ENCODE measurements around the gene AURKAIP1. TPM values are rescaled to one million over a fixed set of nuclear protein-coding genes. Genes with fewer than 3 reads are reported as not detected.

AURKAIP1 gene
- total and polyA plus RNA-seq, 9 of the 15 experiments (the other 6 are each of a cell fraction or from before 2014, with no cell fraction given): 7.8 to 478 (median 92.0) TPM

DNA sequence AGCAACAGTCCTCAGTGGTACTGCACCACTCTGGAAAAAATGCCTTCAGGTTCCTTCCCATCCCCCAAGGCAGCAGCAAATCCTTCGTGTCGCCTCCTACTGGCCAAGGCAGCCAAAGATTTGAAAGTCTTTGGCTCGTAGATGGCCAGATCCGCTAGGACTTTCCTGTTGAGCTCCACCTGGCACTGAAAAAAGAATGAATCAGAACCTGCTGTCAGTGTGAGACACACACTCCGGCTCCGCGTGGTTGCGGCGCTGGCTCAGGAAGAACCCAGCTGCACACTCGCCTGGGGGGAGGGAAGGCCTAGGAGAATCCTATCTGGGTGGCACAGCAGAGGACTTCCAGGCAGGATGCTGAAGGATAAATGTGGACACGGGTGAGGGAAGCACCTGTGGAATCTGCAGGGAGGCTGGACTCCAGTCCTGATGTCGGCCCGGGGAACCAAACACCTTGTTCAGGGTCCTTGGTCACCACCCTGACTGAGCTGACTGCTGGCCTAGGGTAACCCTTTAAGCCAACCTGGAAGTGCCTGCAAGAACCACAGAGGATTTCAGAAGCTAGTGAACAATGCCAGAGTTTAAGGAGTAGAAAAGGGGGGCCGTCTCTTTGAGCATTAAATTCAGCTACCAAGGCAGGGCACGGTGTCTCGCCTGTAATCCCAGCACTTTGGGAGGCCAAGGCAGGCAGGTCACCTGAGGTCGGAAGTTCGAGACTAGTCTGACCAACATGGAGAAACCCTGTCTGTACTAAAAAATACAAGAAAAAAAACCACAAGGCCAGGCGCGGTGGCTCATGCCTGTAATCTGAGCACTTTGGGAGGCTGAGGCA lies 27.3 kb upstream of the AURKAIP1 start (continued):
- TF ChIP-seq YY1 (IDR thresholded peaks at IDR 0.05; ENCODE audit: borderline replicate concordance in 1 of 3, control insufficient read depth in 1 of 3, extremely low read depth in 1 of 3, insufficient read depth in 3 of 3, insufficient read length in 1 of 3, insufficient replicate concordance in 2 of 3, low read depth in 1 of 3, low read length in 2 of 3) (peak in 1 of 3 experiments; percentile 58), LCOR (CRISPR knock-in tag; IDR thresholded peaks at IDR 0.05) (no peak), RNF2 (IDR thresholded peaks at IDR 0.05) (no peak), ETV5 (CRISPR knock-in tag; IDR thresholded peaks at IDR 0.05; ENCODE audit: low read depth) (0 out of 2 replicates have a peak, but pooled peaks have one; percentile 26), HDAC1 (IDR thresholded peaks at IDR 0.05) (no peak), FOXJ3 (CRISPR knock-in tag; IDR thresholded peaks at IDR 0.05) (no peak), NCOA2 (IDR thresholded peaks at IDR 0.05; ENCODE audit: partially characterized antibody in 2 of 2) (no peak), MYBL2 (IDR thresholded peaks at IDR 0.05; ENCODE audit: low read depth) (no peak), MYBL2 (CRISPR knock-in tag; IDR thresholded peaks at IDR 0.05; ENCODE audit: borderline replicate concordance) (no peak), FOXM1 (IDR thresholded peaks at IDR 0.05; ENCODE audit: low read depth) (no peak), FOXM1 (CRISPR knock-in tag; IDR thresholded peaks at IDR 0.05; ENCODE audit: low read depth) (no peak), CAMTA2 (CRISPR knock-in tag; conservative IDR thresholded peaks at IDR 0.05) (no peak), KAT7 (CRISPR knock-in tag; IDR thresholded peaks at IDR 0.05; ENCODE audit: borderline replicate concordance) (no peak)
- TF ChIP-seq, protein P1, sequence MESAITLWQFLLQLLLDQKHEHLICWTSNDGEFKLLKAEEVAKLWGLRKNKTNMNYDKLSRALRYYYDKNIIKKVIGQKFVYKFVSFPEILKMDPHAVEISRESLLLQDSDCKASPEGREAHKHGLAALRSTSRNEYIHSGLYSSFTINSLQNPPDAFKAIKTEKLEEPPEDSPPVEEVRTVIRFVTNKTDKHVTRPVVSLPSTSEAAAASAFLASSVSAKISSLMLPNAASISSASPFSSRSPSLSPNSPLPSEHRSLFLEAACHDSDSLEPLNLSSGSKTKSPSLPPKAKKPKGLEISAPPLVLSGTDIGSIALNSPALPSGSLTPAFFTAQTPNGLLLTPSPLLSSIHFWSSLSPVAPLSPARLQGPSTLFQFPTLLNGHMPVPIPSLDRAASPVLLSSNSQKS (CRISPR knock-in tag; IDR thresholded peaks at IDR 0.05): no peak
- TF ChIP-seq, protein P2, sequence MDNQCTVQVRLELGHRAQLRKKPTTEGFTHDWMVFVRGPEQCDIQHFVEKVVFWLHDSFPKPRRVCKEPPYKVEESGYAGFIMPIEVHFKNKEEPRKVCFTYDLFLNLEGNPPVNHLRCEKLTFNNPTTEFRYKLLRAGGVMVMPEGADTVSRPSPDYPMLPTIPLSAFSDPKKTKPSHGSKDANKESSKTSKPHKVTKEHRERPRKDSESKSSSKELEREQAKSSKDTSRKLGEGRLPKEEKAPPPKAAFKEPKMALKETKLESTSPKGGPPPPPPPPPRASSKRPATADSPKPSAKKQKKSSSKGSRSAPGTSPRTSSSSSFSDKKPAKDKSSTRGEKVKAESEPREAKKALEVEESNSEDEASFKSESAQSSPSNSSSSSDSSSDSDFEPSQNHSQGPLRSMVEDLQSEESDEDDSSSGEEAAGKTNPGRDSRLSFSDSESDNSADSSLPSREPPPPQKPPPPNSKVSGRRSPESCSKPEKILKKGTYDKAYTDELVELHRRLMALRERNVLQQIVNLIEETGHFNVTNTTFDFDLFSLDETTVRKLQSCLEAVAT (IDR thresholded peaks at IDR 0.05): no peak
- TF ChIP-seq, protein P3, sequence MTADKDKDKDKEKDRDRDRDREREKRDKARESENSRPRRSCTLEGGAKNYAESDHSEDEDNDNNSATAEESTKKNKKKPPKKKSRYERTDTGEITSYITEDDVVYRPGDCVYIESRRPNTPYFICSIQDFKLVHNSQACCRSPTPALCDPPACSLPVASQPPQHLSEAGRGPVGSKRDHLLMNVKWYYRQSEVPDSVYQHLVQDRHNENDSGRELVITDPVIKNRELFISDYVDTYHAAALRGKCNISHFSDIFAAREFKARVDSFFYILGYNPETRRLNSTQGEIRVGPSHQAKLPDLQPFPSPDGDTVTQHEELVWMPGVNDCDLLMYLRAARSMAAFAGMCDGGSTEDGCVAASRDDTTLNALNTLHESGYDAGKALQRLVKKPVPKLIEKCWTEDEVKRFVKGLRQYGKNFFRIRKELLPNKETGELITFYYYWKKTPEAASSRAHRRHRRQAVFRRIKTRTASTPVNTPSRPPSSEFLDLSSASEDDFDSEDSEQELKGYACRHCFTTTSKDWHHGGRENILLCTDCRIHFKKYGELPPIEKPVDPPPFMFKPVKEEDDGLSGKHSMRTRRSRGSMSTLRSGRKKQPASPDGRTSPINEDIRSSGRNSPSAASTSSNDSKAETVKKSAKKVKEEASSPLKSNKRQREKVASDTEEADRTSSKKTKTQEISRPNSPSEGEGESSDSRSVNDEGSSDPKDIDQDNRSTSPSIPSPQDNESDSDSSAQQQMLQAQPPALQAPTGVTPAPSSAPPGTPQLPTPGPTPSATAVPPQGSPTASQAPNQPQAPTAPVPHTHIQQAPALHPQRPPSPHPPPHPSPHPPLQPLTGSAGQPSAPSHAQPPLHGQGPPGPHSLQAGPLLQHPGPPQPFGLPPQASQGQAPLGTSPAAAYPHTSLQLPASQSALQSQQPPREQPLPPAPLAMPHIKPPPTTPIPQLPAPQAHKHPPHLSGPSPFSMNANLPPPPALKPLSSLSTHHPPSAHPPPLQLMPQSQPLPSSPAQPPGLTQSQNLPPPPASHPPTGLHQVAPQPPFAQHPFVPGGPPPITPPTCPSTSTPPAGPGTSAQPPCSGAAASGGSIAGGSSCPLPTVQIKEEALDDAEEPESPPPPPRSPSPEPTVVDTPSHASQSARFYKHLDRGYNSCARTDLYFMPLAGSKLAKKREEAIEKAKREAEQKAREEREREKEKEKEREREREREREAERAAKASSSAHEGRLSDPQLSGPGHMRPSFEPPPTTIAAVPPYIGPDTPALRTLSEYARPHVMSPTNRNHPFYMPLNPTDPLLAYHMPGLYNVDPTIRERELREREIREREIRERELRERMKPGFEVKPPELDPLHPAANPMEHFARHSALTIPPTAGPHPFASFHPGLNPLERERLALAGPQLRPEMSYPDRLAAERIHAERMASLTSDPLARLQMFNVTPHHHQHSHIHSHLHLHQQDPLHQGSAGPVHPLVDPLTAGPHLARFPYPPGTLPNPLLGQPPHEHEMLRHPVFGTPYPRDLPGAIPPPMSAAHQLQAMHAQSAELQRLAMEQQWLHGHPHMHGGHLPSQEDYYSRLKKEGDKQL (CRISPR knock-in tag; IDR thresholded peaks at IDR 0.05; ENCODE audit: borderline replicate concordance): no peak
- TF ChIP-seq, protein P4, sequence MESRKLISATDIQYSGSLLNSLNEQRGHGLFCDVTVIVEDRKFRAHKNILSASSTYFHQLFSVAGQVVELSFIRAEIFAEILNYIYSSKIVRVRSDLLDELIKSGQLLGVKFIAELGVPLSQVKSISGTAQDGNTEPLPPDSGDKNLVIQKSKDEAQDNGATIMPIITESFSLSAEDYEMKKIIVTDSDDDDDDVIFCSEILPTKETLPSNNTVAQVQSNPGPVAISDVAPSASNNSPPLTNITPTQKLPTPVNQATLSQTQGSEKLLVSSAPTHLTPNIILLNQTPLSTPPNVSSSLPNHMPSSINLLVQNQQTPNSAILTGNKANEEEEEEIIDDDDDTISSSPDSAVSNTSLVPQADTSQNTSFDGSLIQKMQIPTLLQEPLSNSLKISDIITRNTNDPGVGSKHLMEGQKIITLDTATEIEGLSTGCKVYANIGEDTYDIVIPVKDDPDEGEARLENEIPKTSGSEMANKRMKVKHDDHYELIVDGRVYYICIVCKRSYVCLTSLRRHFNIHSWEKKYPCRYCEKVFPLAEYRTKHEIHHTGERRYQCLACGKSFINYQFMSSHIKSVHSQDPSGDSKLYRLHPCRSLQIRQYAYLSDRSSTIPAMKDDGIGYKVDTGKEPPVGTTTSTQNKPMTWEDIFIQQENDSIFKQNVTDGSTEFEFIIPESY (CRISPR knock-in tag; IDR thresholded peaks at IDR 0.05): peak; percentile 98

Data from K562 (cell line).